Mononuclear cell (primary cell): ENCODE measurements around the gene ALDH1B1. TPM values are rescaled to one million over a fixed set of nuclear protein-coding genes. Genes with fewer than 3 reads are reported as not detected.
"Not testable (repeated sequence)": the region's sequence is repeated elsewhere in the genome, so short reads cannot be mapped to it uniquely, and the experiment has no call there.

Experiments used
- H3K27me3 ChIP-seq: 2 replicates; pipeline ENCODE4 v1.6.0; 2011; ENCODE audit warnings: low read length, control low read depth; ENCODE audit not compliant: insufficient read depth
- H3K4me1 ChIP-seq: 2 replicates; pipeline ENCODE4 v1.5.1; 2011; ENCODE audit warnings: mild to moderate bottlenecking, low read length, control low read depth; ENCODE audit not compliant: insufficient read depth
- H3K4me3 ChIP-seq: 2 replicates; pipeline ENCODE4 v1.5.1; 2011; ENCODE audit warnings: mild to moderate bottlenecking, low read length, moderate library complexity
- H3K9me3 ChIP-seq: 2 replicates; pipeline ENCODE4 v1.5.1; 2011; ENCODE audit warnings: low read depth, mild to moderate bottlenecking, control low read depth, low read length
- total RNA-seq: library from RNA; depleted of rRNA; stranded (reverse); fragments of >200 nt; gene quantifications from one replicate; pipeline ENCODE4 v1.2.3, GENCODE V29; 2012

Gene ALDH1B1
- total RNA-seq, 1 donor, result 0.52 TPM

DNA sequence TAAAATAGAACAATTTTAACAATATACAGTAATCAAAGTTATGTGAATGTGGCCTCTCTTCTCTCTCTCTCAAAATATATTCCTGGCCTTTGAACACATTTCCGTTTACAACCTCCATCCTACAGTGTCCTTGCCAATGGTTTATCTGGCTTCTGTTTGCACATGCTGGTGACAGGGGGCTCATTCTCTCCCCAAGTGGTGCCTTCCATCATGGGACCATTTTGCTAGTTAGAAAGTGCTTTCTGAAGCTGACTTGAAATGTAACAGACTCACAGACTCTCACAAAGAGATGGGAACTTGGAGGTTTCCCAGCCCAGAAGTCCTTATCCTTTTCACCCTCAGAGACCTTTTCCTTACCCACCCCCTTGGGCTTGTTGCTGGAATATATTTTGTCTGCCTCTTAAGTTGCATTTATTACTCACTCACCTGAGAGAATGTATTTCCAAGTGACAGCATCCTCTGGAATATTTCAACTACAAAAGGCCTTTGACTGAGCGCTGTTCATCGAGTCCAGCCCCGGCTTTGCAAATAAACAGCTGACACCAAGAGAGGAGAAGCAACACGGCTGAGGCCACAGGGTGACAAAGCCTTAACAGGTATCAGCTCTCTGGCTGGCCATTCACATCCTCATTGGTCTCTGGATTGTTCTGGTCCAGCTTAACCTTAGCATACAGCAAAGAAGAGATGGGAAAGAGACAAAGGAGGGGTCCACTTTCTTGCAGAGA lies 17.5 kb upstream of the ALDH1B1 start:
- Histone ChIP-seq H3K4me1 (no peaks in the 10 kb centered on the region), H3K27me3 (no peaks in the 10 kb centered on the region), H3K4me3 (no peak overlapping the region), H3K9me3 (no peaks in the 10 kb centered on the region)

- no peaks in the 10 kb centered on the region for H3K4me1 ChIP-seq
- H3K4me3 ChIP-seq, result no peak overlapping the region
- H3K27me3 ChIP-seq, result no peaks in the 10 kb centered on the region
- no peaks in the 10 kb centered on the region for H3K9me3 ChIP-seq
These were observed 16.9 kb upstream of the ALDH1B1 start for GRCh38 chr9:38375572-38375963.

GRCh38 chr9:38376021-38376670 lies 16.4 kb upstream of the ALDH1B1 start:
- H3K4me1 ChIP-seq, result no peaks in the 10 kb centered on the region
- H3K4me3 ChIP-seq, result no peak overlapping the region
- H3K27me3 ChIP-seq, result no peaks in the 10 kb centered on the region
- H3K9me3 ChIP-seq, result no peaks in the 10 kb centered on the region

- not testable (repeated sequence) for H3K9me3 ChIP-seq, H3K4me3 ChIP-seq, H3K4me1 ChIP-seq, H3K27me3 ChIP-seq
These were observed 15.0 kb upstream of the ALDH1B1 start for GRCh38 chr9:38377336-38378083.

DNA sequence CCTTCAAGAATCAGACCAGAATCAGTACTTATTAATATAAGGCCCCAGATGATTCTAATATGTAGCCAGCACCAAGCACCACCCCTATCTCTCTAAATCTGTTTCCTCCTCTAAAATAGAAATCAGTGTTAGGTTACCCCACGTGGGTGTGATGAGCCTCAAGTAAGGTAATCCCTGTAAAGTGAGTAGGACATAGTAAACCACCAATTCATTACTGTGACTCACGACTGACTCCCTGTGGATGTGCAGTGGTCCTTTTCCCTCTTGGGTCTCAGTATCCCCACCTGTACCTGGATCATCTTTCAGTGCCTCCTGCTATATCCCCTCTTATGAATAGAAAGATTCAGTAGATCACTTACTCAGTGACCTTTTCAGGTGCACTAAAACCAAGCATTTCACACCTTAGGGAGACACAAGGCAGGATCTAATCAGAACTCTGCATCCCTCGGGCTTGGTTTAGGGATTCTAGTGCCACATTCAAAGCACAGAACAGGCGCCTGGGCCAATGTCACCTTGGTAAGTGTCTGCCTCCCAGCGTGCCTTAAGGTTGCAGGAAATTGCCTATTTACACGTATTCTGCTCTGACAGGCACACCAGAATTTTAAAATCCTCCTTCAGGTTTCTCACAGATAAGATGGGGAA lies 12.2 kb upstream of the ALDH1B1 start:
- Histone ChIP-seq H3K4me3 (no peak overlapping the region), H3K9me3 (no peaks in the 10 kb centered on the region), H3K4me1 (no peaks in the 10 kb centered on the region)

DNA sequence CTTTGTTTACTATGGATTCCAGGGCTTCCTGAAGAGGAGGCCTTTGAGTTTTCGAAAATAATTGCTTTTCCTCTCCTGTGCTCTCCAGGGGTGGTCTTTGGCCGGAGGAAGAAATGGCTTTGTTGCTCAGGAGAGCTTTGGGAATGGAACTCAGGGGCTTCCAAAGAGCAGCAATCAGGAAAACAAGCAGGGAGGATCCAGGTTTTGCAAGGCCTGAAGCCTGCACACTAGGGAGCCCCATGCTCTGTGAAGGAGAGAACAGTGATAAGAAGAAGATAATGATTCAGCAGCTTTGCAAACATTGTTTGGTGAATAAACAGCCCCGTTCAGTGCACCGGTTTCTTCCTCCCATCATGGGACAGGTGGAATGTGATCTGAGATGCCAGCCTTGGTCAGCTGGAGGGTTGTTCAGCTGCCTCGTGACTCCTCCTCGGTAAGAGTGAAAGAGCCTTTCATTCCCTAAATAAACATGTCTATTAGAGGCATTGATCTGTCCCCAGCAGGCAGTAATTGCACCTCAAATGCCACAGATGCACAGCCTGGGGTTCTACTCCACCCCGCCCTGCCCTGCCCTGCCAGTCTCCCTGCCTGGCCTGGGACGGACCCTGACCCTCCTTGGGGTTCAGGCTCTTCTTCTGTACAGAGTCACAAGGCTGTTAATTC lies 11.5 kb upstream of the ALDH1B1 start:
- H3K4me3 ChIP-seq, result no peak overlapping the region

More for the DNA sequence above, 12.2 kb upstream of the ALDH1B1 start:
- H3K27me3 ChIP-seq, result no peaks in the 10 kb centered on the region

DNA sequence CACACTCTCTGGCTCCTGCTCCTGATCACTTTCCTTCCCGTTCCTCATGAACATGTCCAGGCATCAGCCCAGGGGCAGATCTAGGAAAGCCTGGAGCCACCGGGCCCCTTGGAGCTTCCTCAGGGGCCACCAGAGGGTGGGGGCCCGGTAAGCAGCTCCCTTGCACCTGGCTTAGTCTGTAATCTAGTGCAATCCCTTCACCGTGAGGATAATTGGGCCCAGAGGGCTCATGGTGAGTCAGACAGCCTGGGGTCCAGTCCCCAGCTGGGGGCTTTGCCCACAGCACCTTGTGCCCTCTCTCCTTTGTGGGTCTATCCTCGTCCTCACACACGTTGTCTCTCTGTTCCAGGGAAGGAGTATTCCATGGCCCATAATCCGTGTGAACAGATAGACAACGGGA lies 10.4 kb upstream of the ALDH1B1 start:
- Histone ChIP-seq H3K4me1 (no peaks in the 10 kb centered on the region), H3K27me3 (no peaks in the 10 kb centered on the region)

More for the DNA sequence above, 11.5 kb upstream of the ALDH1B1 start:
- H3K9me3 ChIP-seq, result no peaks in the 10 kb centered on the region
- H3K4me1 ChIP-seq, result no peaks in the 10 kb centered on the region
- H3K27me3 ChIP-seq, result no peaks in the 10 kb centered on the region

DNA sequence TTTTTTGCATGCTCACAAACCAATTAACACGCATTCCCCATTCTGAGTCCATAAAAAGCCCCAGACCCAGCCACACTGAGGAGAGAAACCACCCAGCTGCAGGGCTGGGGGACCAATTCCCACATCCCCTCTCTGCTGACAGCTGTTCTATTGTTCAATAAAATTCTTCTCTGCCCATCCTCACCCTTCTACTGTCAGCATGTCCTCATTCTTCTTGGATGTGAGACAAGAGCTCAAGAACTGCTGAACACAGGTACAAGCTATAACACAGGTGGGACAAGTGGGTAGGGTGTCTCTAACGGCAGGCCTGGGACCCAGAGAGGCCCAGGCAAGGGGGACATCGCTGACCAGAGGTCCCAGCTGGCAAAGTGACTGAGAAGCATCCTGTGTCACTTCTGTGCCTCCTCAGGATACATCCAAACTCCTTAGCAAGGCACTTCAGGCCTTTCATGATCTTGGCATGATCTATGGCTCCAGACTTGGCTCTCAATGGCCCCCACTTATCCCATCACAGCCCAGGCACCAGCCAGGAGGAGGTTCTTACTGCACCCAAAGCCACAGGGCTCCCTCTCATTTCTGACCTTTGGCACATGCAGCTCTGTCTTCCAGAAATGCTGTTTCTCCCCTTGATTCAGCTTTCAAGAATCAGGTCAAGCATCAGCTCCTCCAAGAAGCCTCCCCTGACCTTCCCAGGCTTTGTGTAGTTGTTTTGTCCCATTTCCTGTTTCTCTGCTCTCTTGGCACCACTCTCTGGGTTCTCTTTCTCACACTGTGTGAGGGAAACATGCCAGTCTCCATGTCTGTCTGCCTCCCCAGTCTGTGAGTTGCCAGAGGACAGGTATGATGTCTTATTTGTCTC lies 7.3 kb upstream of the ALDH1B1 start:
- Histone ChIP-seq H3K4me1 (no peaks in the 10 kb centered on the region), H3K27me3 (no peaks in the 10 kb centered on the region), H3K9me3 (no peaks in the 10 kb centered on the region), H3K4me3 (no peak overlapping the region)

More for the DNA sequence above, 10.4 kb upstream of the ALDH1B1 start:
- Histone ChIP-seq H3K9me3 (no peaks in the 10 kb centered on the region), H3K4me3 (no peak overlapping the region)

DNA sequence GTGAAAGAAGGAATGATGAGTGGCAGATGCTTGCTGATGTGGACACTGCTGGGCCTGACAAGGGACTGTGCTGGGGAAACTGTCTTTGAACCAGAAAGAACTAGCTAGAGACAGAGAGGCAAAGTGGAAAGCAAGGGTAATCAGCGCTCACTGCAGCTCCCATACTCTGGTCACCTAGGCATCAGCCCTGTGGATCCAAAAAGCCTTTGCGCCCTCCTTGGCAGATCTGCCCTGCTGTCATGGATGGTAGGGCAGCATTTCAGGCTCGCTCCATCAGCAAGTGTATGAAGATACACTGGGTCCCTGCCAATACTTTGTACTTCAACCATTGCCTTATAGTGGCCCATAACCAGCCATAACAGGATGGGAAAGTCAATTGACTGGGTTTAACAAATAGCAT lies 6.6 kb upstream of the ALDH1B1 start:
- Histone ChIP-seq H3K27me3 (no peaks in the 10 kb centered on the region), H3K4me3 (no peak overlapping the region), H3K9me3 (no peaks in the 10 kb centered on the region), H3K4me1 (no peaks in the 10 kb centered on the region)

DNA sequence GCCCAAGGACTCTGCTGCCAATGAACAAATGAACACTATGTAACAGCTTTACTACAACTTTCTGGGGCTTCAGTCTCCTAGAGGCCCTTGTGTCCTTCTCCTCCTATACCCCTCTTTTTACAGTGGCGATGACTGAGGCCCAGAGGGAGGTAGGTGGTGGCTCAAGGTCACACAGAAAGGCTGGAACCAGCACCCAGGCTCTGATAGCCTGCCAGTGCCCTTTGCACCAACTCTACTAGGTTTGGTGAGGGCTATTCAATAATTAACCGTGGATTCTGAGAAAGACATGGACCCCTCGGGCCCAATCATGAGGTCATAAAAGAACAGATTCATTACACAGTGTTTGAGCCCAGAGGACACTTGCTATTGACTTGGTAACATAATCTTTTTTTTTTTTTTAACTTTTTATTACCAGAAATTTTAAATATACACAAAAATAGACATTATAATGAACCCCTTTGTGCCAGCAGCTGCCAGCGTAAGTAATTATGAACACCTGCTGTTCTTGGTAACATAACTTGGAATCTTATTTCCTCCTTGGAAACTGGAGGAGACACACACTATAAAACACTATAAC lies 6.1 kb upstream of the ALDH1B1 start:
- Histone ChIP-seq H3K4me1 (no peaks in the 10 kb centered on the region), H3K4me3 (no peak overlapping the region), H3K27me3 (no peaks in the 10 kb centered on the region), H3K9me3 (no peaks in the 10 kb centered on the region)

GRCh38 chr9:38387066-38387465 lies 5.4 kb upstream of the ALDH1B1 start:
- Histone ChIP-seq H3K9me3 (no peaks in the 10 kb centered on the region), H3K4me3 (no peak overlapping the region), H3K27me3 (no peaks in the 10 kb centered on the region), H3K4me1 (peaks cover 3% of the 10 kb centered on the region)

DNA sequence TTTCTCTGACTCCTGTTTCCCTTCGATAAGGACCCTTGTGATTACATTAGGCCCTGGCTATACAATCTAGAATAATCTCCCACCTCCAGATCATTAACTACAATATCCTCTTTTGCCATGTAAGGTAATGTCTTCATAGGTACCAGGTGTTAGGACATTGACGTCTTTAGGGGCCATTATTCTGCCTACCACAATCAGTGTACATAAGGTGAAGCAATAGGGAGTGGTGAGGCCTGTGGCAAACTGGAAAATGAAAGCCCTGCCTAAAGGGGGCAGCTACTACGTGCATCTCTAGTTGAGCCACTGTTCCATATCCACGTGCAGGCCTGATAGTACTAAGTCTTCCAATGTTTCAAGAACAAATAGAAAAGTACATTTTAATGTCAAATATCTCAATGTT lies 4.8 kb upstream of the ALDH1B1 start:
- peaks cover 6% of the 10 kb centered on the region for H3K4me1 ChIP-seq
- no peaks in the 10 kb centered on the region for H3K9me3 ChIP-seq
- H3K4me3 ChIP-seq, result no peak overlapping the region

DNA sequence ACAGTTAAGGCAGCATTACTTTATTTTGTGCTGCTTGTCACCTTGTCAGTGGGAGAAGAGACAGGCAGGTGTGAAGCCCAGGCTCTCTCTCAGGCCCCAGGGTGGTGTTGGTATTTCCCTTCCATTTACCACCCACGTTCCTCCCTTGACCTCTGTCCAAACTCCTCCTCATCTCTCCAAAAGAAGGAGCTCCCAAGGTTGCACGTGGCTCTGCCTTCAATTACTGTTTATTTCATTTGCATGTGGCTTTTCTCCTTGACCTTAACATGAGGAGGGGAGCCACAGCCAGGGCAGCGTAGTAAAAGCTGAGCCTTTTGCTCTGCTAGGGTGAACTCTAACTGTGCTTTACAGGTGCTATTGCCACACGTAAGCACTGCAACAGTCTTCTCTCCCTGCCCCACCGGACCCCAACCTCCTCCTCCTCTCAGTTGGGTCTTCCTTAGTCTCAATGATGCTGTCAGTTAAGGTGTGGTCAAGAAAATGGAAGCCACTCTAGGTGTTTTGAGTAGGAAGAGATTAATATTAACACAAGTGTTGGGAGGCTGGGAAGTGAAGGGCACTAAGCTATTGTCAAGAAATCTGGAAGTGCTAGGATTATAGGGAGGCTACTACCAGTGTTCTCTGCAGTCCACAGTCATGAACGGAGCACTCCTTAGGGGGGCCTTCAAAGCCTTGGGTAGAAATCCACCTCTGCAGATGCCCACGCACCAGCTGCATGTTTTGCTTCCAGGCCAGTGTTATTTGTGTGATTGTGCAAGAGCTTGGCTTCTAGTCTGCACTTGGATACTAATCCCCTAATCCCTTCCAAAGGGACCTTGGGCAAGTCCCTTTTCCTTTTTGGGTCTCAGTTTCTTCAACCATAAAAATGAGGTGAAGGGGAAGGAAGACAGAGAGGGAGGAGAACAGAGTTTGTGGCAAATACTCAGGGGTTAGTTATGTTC lies 3.9 kb upstream of the ALDH1B1 start:
- Histone ChIP-seq H3K27me3 (no peaks in the 10 kb centered on the region), H3K4me3 (no peak overlapping the region), H3K4me1 (peaks cover 13% of the 10 kb centered on the region), H3K9me3 (no peaks in the 10 kb centered on the region)

More for the DNA sequence above, 4.8 kb upstream of the ALDH1B1 start:
- no peaks in the 10 kb centered on the region for H3K27me3 ChIP-seq
